Tibial nerve (tissue), 4 donors: Measurements from ENCODE around the gene CROCC2. TPM values are rescaled to one million over a fixed set of nuclear protein-coding genes. Genes with fewer than 3 reads are reported as not detected.
"Not testable (repeated sequence)": the region's sequence is repeated elsewhere in the genome, so short reads cannot be mapped to it uniquely, and the experiment has no call there.

Source experiments
- DNase-seq, 2 donors: peaks; one replicate each; pipeline ENCODE4 v3.0.0-alpha.2; 2019; ENCODE audit warnings: low spot score in 2 of 2
- H3K27ac ChIP-seq, 4 donors: fragments of 200-600 bp; sonication (generic) in 3 of 4; one replicate each; pipeline ENCODE4 v1.5.1; 2017 to 2019; ENCODE audit warnings: mild to moderate bottlenecking in 1 of 4
- H3K27me3 ChIP-seq, 2 donors: fragments of 200-600 bp; sonication (generic) in 1 of 2; one replicate each; pipeline versions ENCODE4 v1.5.1 to v1.6.0; 2017 to 2019
- H3K36me3 ChIP-seq, 3 donors: fragments of 200-600 bp; sonication (generic); one replicate each; pipeline ENCODE4 v1.5.1; 2018 to 2019
- H3K4me1 ChIP-seq, 4 donors: fragments of 200-600 bp; sonication (generic) in 3 of 4; one replicate each; pipeline ENCODE4 v1.5.1; 2017 to 2019
- H3K4me3 ChIP-seq, 4 donors: fragments of 200-600 bp; sonication (generic) in 3 of 4; one replicate each; pipeline ENCODE4 v1.5.1; 2017 to 2019; ENCODE audit warnings: mild to moderate bottlenecking in 1 of 4, moderate library complexity in 1 of 4
- H3K9me3 ChIP-seq, 4 donors: fragments of 200-600 bp; sonication (generic) in 3 of 4; one replicate each; pipeline ENCODE4 v1.5.1; 2017 to 2019
- EP300 ChIP-seq, 2 donors: sonication (generic); formaldehyde crosslinking; IDR thresholded peaks; one replicate each; pipeline ENCODE4 v1.6.1; 2017; ENCODE audit warnings: antibody characterized with exemption in 2 of 2, mild to moderate bottlenecking in 1 of 2
- POLR2A ChIP-seq, 2 donors: fragments of 450-650 bp; IDR thresholded peaks; one replicate each; pipeline ENCODE4 v1.6.1; 2017; ENCODE audit warnings: antibody characterized with exemption in 2 of 2, mild to moderate bottlenecking in 2 of 2, moderate library complexity in 2 of 2
- WGBS, 2 donors: methylation state at CpG; one replicate each; pipeline ENCODE4 v1.1.5; 2018; 5-methylcytosine and 5-hydroxymethylcytosine counted together
- total RNA-seq, 4 donors: library from RNA; depleted of rRNA; stranded (reverse); fragments of >200 nt; gene quantifications; one replicate each; pipeline ENCODE4 v1.1.0, GENCODE V29; 2016
- TF ChIP-seq, protein P1 (sequence below), 5 experiments: fragments of 200-600 bp in 3 of 5; fragments of 450-650 bp in 2 of 5; sonication (generic) in 3 of 5; IDR thresholded peaks; one replicate each; pipeline ENCODE4 v1.5.1; 2016 to 2019; ENCODE audit warnings: antibody characterized with exemption in 5 of 5, mild to moderate bottlenecking in 3 of 5, moderate library complexity in 2 of 5

The CROCC2 gene
- total RNA-seq, 4 donors from 2014 or later, result 0.44 to 1.2 TPM; not detected in 2

DNA sequence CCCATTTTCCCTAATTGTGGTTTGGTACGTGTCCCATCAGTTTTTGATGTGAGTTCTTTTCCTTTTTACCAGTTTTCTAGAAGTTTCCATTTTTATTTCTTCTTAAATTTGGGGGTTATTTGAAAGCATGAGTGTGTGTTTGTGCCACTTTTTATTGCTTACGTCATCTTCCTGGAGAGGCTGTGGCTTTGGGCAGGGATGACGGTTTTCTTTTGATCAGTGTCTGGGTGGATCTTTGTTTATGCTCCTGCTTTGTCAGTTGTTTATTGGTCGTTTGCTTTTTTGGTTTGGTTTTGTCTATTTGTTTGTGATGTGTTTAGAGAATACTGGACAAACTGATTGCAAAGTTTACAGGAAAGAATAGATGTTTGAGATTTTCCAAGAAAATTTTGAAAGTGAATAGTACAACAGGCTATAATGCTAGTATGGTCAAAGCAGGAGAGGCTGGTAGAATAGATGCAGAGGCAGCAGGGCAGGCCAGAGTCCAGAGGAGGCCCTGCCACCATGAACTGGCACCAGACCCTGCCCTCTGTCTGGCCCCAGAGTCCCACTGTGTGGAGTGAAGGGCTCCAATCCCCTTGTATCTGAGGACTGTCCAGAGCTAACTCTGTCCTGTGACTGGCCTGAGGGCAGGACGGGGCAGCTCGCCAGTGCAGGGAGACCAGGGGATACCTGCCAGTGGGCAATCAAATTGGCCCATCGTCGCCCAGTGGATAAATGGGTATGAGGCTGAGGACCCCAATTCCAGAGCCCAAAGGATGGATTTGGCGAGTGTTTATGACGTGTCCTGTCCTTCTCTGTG lies 68.8 kb downstream of the CROCC2 start:
- no peak overlapping the region for H3K4me3 ChIP-seq
- TF ChIP-seq EP300 (IDR thresholded peaks at IDR 0.05) (no peak), POLR2A (IDR thresholded peaks at IDR 0.05) (no peak)
- TF ChIP-seq, protein P1, sequence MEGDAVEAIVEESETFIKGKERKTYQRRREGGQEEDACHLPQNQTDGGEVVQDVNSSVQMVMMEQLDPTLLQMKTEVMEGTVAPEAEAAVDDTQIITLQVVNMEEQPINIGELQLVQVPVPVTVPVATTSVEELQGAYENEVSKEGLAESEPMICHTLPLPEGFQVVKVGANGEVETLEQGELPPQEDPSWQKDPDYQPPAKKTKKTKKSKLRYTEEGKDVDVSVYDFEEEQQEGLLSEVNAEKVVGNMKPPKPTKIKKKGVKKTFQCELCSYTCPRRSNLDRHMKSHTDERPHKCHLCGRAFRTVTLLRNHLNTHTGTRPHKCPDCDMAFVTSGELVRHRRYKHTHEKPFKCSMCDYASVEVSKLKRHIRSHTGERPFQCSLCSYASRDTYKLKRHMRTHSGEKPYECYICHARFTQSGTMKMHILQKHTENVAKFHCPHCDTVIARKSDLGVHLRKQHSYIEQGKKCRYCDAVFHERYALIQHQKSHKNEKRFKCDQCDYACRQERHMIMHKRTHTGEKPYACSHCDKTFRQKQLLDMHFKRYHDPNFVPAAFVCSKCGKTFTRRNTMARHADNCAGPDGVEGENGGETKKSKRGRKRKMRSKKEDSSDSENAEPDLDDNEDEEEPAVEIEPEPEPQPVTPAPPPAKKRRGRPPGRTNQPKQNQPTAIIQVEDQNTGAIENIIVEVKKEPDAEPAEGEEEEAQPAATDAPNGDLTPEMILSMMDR (IDR thresholded peaks at IDR 0.05), result no peak
- peaks cover 0 to 17% (median 0%) of the 10 kb centered on the region in 4 donors for H3K9me3 ChIP-seq
- H3K27ac ChIP-seq, result peak overlapping the region in 1 of 4 donors; percentile 16
- H3K36me3 ChIP-seq, result no peaks in the 10 kb centered on the region
- WGBS, 2 donors, result 62 to 71% methylated on average over 9 to 10 of the region's 10 CpGs
- DNase-seq, result no peak
- peaks cover 0 to 24% (median 3%) of the 10 kb centered on the region in 4 donors for H3K4me1 ChIP-seq
- H3K27me3 ChIP-seq, result no peaks in the 10 kb centered on the region

DNA sequence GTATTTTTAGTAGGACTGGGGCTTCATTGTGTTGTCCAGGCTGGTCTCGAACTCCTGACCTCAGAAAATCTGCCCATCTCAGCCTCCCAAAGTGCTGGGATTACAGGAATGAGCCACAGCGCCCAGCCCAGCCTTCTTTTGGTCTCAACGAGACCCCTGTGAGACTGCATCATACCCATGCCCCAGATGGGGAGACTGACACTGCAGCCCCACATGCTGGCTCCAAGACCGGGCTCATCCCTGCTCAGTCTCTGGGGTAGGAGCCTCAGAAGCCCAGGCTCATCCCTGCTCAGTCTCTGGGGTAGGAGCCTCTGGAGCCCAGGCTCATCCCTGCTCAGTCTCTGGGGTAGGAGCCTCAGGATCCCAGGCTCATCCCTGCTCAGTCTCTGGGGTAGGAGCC lies 69.8 kb downstream of the CROCC2 start:
- not testable (repeated sequence) for H3K27me3 ChIP-seq, H3K4me3 ChIP-seq, H3K36me3 ChIP-seq, H3K27ac ChIP-seq, DNase-seq
- 75 to 89% methylated on average over 3 to 4 of the region's 4 CpGs for whole genome bisulfite sequencing, 2 donors
- Histone ChIP-seq H3K9me3 (peaks cover 0 to 12% (median 0%) of the 10 kb centered on the region in 4 donors), H3K4me1 (peaks cover 0 to 24% (median 3%) of the 10 kb centered on the region in 4 donors)

DNA sequence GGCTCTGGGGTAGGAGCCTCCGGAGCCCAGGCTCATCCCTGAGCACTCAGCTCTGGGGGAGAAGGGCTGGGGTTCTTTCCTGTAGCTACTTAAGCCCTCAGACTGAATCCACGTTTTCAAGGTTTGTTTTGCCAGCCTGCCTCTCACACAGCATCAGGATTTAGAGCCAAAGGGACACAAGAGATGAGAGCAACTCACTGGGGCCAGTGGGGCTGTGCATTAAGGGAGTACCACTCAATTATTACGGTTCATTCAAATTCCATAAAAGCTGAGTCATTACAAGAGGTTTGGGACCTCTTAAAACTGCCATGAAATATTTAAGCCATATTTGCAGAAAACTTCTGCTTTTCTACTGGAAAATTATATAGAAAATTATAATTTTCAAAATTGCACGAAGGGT lies 75.1 kb downstream of the CROCC2 start:
- TF ChIP-seq EP300 (IDR thresholded peaks at IDR 0.05) (no peak), POLR2A (IDR thresholded peaks at IDR 0.05) (no peak)
- TF ChIP-seq, protein P1 (IDR thresholded peaks at IDR 0.05), result no peak
- Histone ChIP-seq H3K27ac (no peak overlapping the region), H3K36me3 (no peaks in the 10 kb centered on the region), H3K27me3 (no peaks in the 10 kb centered on the region), H3K4me1 (peaks cover 0 to 23% (median 2%) of the 10 kb centered on the region in 4 donors), H3K4me3 (no peak overlapping the region), H3K9me3 (no peaks in the 10 kb centered on the region)
- DNase-seq, result no peak
- 36 to 41% methylated on average over 4 of the region's 4 CpGs for WGBS, 2 donors

DNA sequence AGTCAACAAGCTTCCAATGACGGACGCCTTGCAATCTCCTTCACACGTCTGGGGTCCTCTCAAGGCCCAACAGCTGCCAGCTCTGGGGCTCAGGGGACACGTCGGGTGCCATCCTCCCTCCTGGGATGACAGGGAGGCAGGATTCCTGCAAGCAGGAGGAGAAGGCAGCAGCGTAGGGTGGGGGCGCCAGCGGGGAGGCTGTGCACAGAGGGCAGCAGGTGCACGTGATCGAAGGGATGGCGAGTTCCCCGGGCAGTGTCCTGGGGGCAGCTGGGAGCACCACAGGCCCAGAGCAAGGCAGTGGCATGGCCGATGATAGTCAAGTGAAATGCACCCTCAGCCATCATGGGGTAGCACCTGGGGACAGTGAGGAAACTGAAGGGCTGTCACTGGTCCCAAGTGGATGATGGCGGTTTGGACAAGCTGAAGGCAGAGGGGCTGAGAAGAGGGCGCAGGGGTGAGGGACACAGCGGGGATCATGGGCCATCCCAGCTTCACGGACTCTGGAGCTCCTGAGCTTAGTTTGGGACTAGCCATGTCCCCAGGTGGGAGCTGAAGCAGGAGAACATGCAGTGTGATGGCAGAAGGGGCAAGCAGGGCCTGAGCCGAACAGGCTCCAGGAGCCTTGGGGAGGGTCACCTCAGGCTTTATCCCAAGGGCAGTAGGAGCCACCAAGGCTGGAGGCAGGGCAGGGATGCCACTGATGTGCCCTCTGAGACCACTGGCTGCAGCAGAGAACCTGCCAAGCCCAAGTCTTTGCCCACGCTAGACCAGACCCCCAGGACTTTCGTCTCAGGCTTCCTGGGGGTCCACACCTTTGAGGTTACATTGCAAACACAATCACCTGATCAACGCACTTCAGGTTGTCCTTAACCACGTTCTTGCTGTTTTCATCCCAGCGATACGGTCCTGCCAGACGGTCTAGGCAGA lies 76.0 kb downstream of the CROCC2 start:
- Histone ChIP-seq H3K27me3 (no peaks in the 10 kb centered on the region), H3K9me3 (no peaks in the 10 kb centered on the region), H3K4me3 (no peak overlapping the region), H3K27ac (no peak overlapping the region), H3K36me3 (no peaks in the 10 kb centered on the region), H3K4me1 (peaks cover 0 to 32% (median 9%) of the 10 kb centered on the region in 4 donors)
- TF ChIP-seq EP300 (IDR thresholded peaks at IDR 0.05) (no peak), POLR2A (IDR thresholded peaks at IDR 0.05) (no peak)
- TF ChIP-seq, protein P1 (IDR thresholded peaks at IDR 0.05), result no peak
- DNase-seq, result peak in 1 of 2 donors; percentile 5
- 85 to 86% methylated on average over 25 of the region's 25 CpGs for WGBS, 2 donors

DNA sequence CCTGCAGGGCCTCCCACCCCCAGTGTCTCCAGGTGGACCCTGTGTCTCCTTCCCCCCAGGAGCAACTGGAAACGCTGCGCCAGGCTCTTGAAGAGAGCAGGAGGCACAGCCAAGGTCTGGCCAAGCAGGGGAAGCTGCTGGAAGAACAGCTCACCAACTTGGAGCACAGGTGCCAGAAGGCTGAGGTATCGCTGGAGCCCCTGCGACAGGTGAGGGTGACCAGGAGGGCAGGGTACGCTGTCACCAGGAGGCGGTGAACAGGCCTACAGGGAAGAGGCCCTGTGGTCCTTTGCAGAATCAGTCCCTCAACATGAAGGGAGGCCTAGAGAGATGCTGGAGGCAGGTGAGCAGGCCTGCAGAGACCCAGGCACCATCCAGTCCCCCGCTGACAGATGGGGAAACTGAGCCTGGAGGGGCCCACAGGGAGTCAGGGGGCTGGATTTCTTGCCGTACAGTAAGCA lies 76.7 kb downstream of the CROCC2 start:
- WGBS, 2 donors, result 86 to 90% methylated on average over 6 to 8 of the region's 8 CpGs
- Histone ChIP-seq H3K27ac (no peak overlapping the region), H3K4me1 (peaks cover 4 to 39% (median 17%) of the 10 kb centered on the region in 4 donors), H3K27me3 (no peaks in the 10 kb centered on the region), H3K36me3 (no peaks in the 10 kb centered on the region), H3K4me3 (no peak overlapping the region), H3K9me3 (peaks cover 0 to under 1% (median 0%) of the 10 kb centered on the region in 4 donors)
- no peak for TF ChIP-seq EP300 (IDR thresholded peaks at IDR 0.05)
- TF ChIP-seq POLR2A (IDR thresholded peaks at IDR 0.05), result no peak
- TF ChIP-seq, protein P1 (IDR thresholded peaks at IDR 0.05), result no peak
- DNase-seq, result peak in 1 of 2 donors; percentile 12
